Mesenchymal stem cell (in vitro differentiated cells and primary cell): ENCODE data around the gene DHRS1.

ENCODE experiments used
- DNase-seq: peaks from one replicate; pipeline ENCODE4 v3.0.0-alpha.2; 2013
- H2AFZ ChIP-seq: one replicate; pipeline ENCODE4 v1.6.1; 2013; ENCODE audit warnings: low read depth, mild to moderate bottlenecking, control low read depth, inconsistent platforms, low read length, moderate library complexity
- H2AK5ac ChIP-seq: 2 replicates; pipeline ENCODE4 v1.6.1; 2013; ENCODE audit warnings: low read length, moderate library complexity, mild to moderate bottlenecking, inconsistent platforms; ENCODE audit not compliant: severe bottlenecking
- H2BK120ac ChIP-seq: one replicate; pipeline ENCODE4 v1.6.1; 2013; ENCODE audit warnings: low read depth, mild to moderate bottlenecking, inconsistent platforms, low read length, moderate library complexity
- H2BK12ac ChIP-seq, 2 experiments: one replicate each; pipeline ENCODE4 v1.6.1; 2013; ENCODE audit warnings: inconsistent platforms in 2 of 2, low read length in 2 of 2, mild to moderate bottlenecking in 2 of 2, moderate library complexity in 2 of 2, control low read depth in 1 of 2
- H2BK15ac ChIP-seq: one replicate; pipeline ENCODE4 v1.6.1; 2013; ENCODE audit warnings: mild to moderate bottlenecking, low read depth, inconsistent platforms; ENCODE audit not compliant: poor library complexity, severe bottlenecking
- H2BK5ac ChIP-seq: 2 replicates; pipeline ENCODE4 v1.6.1; 2013; ENCODE audit warnings: low read depth, mild to moderate bottlenecking, low read length, control low read depth, inconsistent platforms; ENCODE audit not compliant: poor library complexity, severe bottlenecking
- H3K14ac ChIP-seq, 2 experiments: one replicate each; pipeline ENCODE4 v1.6.1; 2013; ENCODE audit warnings: inconsistent platforms in 2 of 2, low read length in 2 of 2, control low read depth in 1 of 2, mild to moderate bottlenecking in 1 of 2, moderate library complexity in 1 of 2
- H3K18ac ChIP-seq, 2 experiments: one replicate each; pipeline ENCODE4 v1.6.1; 2013; ENCODE audit warnings: inconsistent platforms in 2 of 2, low read length in 2 of 2, control low read depth in 1 of 2, low read depth in 1 of 2, mild to moderate bottlenecking in 1 of 2
- H3K23ac ChIP-seq, 2 experiments: one replicate each; pipeline ENCODE4 v1.6.1; 2013; ENCODE audit warnings: inconsistent platforms in 2 of 2, low read length in 2 of 2, mild to moderate bottlenecking in 2 of 2, moderate library complexity in 2 of 2, control low read depth in 1 of 2
- H3K27ac ChIP-seq: 2 replicates; pipeline ENCODE4 v1.5.1; 2013; ENCODE audit warnings: mild to moderate bottlenecking, moderate library complexity, low read length, control low read depth, inconsistent platforms; ENCODE audit not compliant: poor library complexity, severe bottlenecking
- H3K27me3 ChIP-seq, 2 experiments: 2 replicates each; pipeline versions ENCODE4 v1.6.1 to v1.7.0; 2013; ENCODE audit warnings: low read length in 2 of 2, mild to moderate bottlenecking in 2 of 2, moderate library complexity in 2 of 2, control low read depth in 1 of 2, inconsistent platforms in 1 of 2; ENCODE audit not compliant: control insufficient read depth in 1 of 2, insufficient read depth in 1 of 2
- H3K36me3 ChIP-seq, 2 experiments: 2 replicates each; pipeline versions ENCODE4 v1.6.1 to v1.7.0; 2013; ENCODE audit warnings: low read length in 2 of 2, control low read depth in 1 of 2, inconsistent platforms in 1 of 2, low read depth in 1 of 2, mild to moderate bottlenecking in 1 of 2; ENCODE audit not compliant: insufficient read depth in 2 of 2, control insufficient read depth in 1 of 2
- H3K4ac ChIP-seq, 2 experiments: one replicate each; pipeline ENCODE4 v1.6.1; 2013; ENCODE audit warnings: inconsistent platforms in 2 of 2, low read length in 2 of 2, mild to moderate bottlenecking in 2 of 2, moderate library complexity in 2 of 2, control low read depth in 1 of 2, low read depth in 1 of 2
- H3K4me1 ChIP-seq: 2 replicates; pipeline ENCODE4 v1.6.1; 2013; ENCODE audit warnings: low read depth, low read length, control low read depth; ENCODE audit not compliant: control insufficient read depth, insufficient read depth
- H3K4me2 ChIP-seq: 2 replicates; pipeline ENCODE4 v1.6.1; 2013; ENCODE audit warnings: low read length, mild to moderate bottlenecking, inconsistent platforms; ENCODE audit not compliant: poor library complexity, severe bottlenecking
- H3K4me3 ChIP-seq, 2 experiments: 2 replicates each; pipeline versions ENCODE4 v1.5.1 to v1.7.0; 2013; ENCODE audit warnings: low read length in 2 of 2, mild to moderate bottlenecking in 2 of 2, control low read depth in 1 of 2, low read depth in 1 of 2; ENCODE audit not compliant: insufficient read depth in 1 of 2
- H3K79me1 ChIP-seq: replicated peaks from 2 replicates; pipeline ENCODE4 v1.6.1; 2013; ENCODE audit warnings: mild to moderate bottlenecking, control low read depth, low read length, inconsistent platforms; ENCODE audit not compliant: poor library complexity, severe bottlenecking
- H3K9ac ChIP-seq: 2 replicates; pipeline ENCODE4 v1.7.0; 2013; ENCODE audit warnings: mild to moderate bottlenecking, low read length, moderate library complexity
- H3K9me3 ChIP-seq: 2 replicates; pipeline ENCODE4 v1.7.0; 2013; ENCODE audit warnings: mild to moderate bottlenecking, low read length; ENCODE audit not compliant: control insufficient read depth
- H4K8ac ChIP-seq: one replicate; pipeline ENCODE4 v1.6.1; 2013; ENCODE audit warnings: inconsistent platforms, mild to moderate bottlenecking, low read length, moderate library complexity
- H4K91ac ChIP-seq: one replicate; pipeline ENCODE4 v1.6.1; 2013; ENCODE audit warnings: mild to moderate bottlenecking, low read length, inconsistent platforms
- WGBS: methylation state at CpG from one replicate; pipeline ENCODE4 v1.1.7; 2013; ENCODE audit warnings: mixed read lengths; 5-methylcytosine and 5-hydroxymethylcytosine counted together

The DHRS1 gene

GRCh38 chr14:24313913-24314312 lies 14.3 kb upstream of the DHRS1 start:
- Histone ChIP-seq H3K9me3 (no peaks in the 10 kb centered on the region), H3K79me1 (no peaks in the 10 kb centered on the region), H3K4ac (no peak overlapping the region), H2BK12ac (no peak overlapping the region), H3K4me3 (no peak overlapping the region), H3K36me3 (peaks cover 2 to 23% of the 10 kb centered on the region in 2 experiments), H4K91ac (no peak overlapping the region), H4K8ac (no peak overlapping the region), H2BK15ac (no peak overlapping the region), H2AK5ac (no peak overlapping the region), H3K4me1 (peaks cover 3% of the 10 kb centered on the region), H2AFZ (no peak overlapping the region), H2BK5ac (no peak overlapping the region), H3K27me3 (peaks cover 7 to 12% of the 10 kb centered on the region in 2 experiments), H3K18ac (peak overlapping the region in 1 of 2 experiments; percentile 61), H3K14ac (no peak overlapping the region), H3K9ac (no peak overlapping the region), H3K23ac (no peak overlapping the region), H3K27ac (no peak overlapping the region), H3K4me2 (no peak overlapping the region), H2BK120ac (no peak overlapping the region)
- 76% methylated on average over 2 of the region's 2 CpGs for WGBS
- no peak for DNase-seq

- WGBS: 60% methylated on average over 8 of the region's 9 CpGs
- Histone ChIP-seq H2AK5ac (no peak overlapping the region), H3K18ac (no peak overlapping the region), H3K23ac (no peak overlapping the region), H2BK12ac (no peak overlapping the region), H3K79me1 (peaks cover 3% of the 10 kb centered on the region), H4K91ac (no peak overlapping the region), H3K9me3 (no peaks in the 10 kb centered on the region), H2BK5ac (no peak overlapping the region), H3K4ac (no peak overlapping the region), H3K4me2 (no peak overlapping the region), H2AFZ (no peak overlapping the region), H2BK120ac (no peak overlapping the region), H2BK15ac (no peak overlapping the region), H4K8ac (no peak overlapping the region), H3K9ac (no peak overlapping the region), H3K27ac (no peak overlapping the region), H3K27me3 (peaks cover 2 to 7% of the 10 kb centered on the region in 2 experiments), H3K4me3 (no peak overlapping the region), H3K4me1 (peaks cover 3% of the 10 kb centered on the region), H3K36me3 (peaks cover 8 to 27% of the 10 kb centered on the region in 2 experiments), H3K14ac (no peak overlapping the region)
- DNase-seq: peak; percentile 69
These were observed 13.3 kb upstream of the DHRS1 start for GRCh38 chr14:24312736-24313507.

DNA sequence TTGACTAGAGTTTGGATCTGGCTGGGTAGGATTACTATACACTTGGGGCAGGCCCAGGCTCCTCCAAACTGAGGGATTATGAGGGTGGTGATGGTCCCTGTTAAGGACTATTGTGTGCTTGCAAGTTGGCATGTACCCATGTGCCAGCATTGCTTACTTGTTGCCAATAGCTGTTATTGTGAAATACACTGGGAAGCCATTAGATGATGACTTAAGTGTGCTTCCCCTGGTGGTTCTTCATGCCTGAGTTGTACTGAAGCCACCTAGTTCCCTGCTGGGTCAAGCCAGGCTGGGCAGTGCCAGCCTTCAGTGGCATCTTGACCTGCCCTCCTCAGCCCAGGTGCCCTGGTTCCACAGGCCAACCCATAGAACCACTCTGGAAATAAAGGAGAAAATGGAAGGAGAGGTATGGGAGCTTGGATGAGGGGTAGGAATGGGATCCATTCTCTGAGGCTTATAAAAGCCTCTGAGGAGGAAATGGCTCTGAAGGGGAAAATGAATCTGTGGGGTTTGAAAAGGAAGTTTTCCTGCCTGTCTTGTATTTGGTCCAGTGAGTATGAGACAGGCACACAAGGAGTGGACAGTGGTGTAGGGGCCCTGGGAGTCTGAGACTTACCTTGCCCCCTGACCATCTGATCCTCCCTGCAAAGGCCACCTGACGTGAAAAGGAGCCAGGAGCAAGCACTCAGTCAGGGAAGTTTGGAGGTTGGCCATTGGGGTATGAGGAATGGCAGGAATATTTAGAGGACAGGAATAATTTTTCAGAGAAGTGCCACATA lies 12.4 kb upstream of the DHRS1 start:
- H3K4ac ChIP-seq: no peak overlapping the region
- H2BK120ac ChIP-seq: no peak overlapping the region
- H4K91ac ChIP-seq: no peak overlapping the region
- 100% methylated on average over 1 of the region's 1 CpG for WGBS
- H2AK5ac ChIP-seq: no peak overlapping the region
- no peak overlapping the region for H4K8ac ChIP-seq
- H2BK12ac ChIP-seq: no peak overlapping the region
- H3K27me3 ChIP-seq: peaks cover 0 to 7% of the 10 kb centered on the region in 2 experiments
- peaks cover 10% of the 10 kb centered on the region for H3K4me1 ChIP-seq
- no peak overlapping the region for H2BK5ac ChIP-seq
- no peak overlapping the region for H3K23ac ChIP-seq
- no peak overlapping the region for H3K18ac ChIP-seq
- no peaks in the 10 kb centered on the region for H3K9me3 ChIP-seq
- H3K4me2 ChIP-seq: no peak overlapping the region
- peaks cover 15 to 33% of the 10 kb centered on the region in 2 experiments for H3K36me3 ChIP-seq
- peaks cover 3% of the 10 kb centered on the region for H3K79me1 ChIP-seq
- no peak overlapping the region for H2AFZ ChIP-seq
- no peak overlapping the region for H3K14ac ChIP-seq
- H2BK15ac ChIP-seq: no peak overlapping the region
- no peak for DNase-seq
- peak overlapping the region in 1 of 2 experiments; percentile 70 for H3K4me3 ChIP-seq
- peak overlapping the region; percentile 63 for H3K9ac ChIP-seq
- no peak overlapping the region for H3K27ac ChIP-seq
